IMR-90 (cell line): Measurements from ENCODE around the gene IL17C. TPM values are rescaled to one million over a fixed set of nuclear protein-coding genes. Genes with fewer than 3 reads are reported as not detected.

Experiments
- ATAC-seq: fragments of 200-7000 bp; cut with Tn5 transposase; 2 replicates; pipeline ENCODE4 v1.9.1; 2020; ENCODE audit warnings: low read depth, mild to moderate bottlenecking, moderate library complexity
- BruUV-seq: library from RNA; stranded (reverse); fragments of 400-500 nt; replicated peaks from 2 replicates; lab custom pipeline; 2021; lab: Mats Ljungman, UMichigan
- CTCF ChIA-PET: fragments of 300-600 bp; formaldehyde crosslinking; extraction: SDS; loops from one replicate; lab custom pipeline; 2021; ENCODE audit warnings: antibody characterized with exemption; lab: Yijun Ruan, JAX
- POLR2A ChIA-PET: fragments of 300-600 bp; sonication (Branson Sonifier 250); formaldehyde crosslinking; loops from one replicate; lab custom pipeline; 2022; ENCODE audit warnings: antibody characterized with exemption; ENCODE audit not compliant: unreplicated experiment; lab: Charles Lee
- DNase-seq: peaks from one replicate; pipeline ENCODE4 v3.0.0; 2013
- H2AFZ ChIP-seq: replicated peaks from 2 replicates; pipeline ENCODE3; 2013; ENCODE audit warnings: low read length, mild to moderate bottlenecking; ENCODE audit not compliant: poor library complexity
- H2AK5ac ChIP-seq: 2 replicates; pipeline ENCODE4 v1.6.1; 2013; ENCODE audit warnings: low read depth, low read length, inconsistent platforms
- H2AK9ac ChIP-seq: replicated peaks from 2 replicates; pipeline ENCODE3; 2013; ENCODE audit warnings: mild to moderate bottlenecking, low read depth, low read length, moderate library complexity; ENCODE audit not compliant: poor library complexity
- H2BK120ac ChIP-seq: 2 replicates; pipeline ENCODE4 v1.6.1; 2013; ENCODE audit warnings: low read depth, low read length, inconsistent platforms
- H2BK15ac ChIP-seq: 3 replicates; pipeline ENCODE4 v1.6.1; 2013; ENCODE audit warnings: low read depth, low read length, inconsistent platforms
- H2BK20ac ChIP-seq: 2 replicates; pipeline ENCODE4 v1.6.1; 2013; ENCODE audit warnings: low read depth, mild to moderate bottlenecking, inconsistent platforms, low read length, moderate library complexity
- H2BK5ac ChIP-seq: 2 replicates; pipeline ENCODE4 v1.6.1; 2013; ENCODE audit warnings: mild to moderate bottlenecking, low read depth, low read length, inconsistent platforms; ENCODE audit not compliant: poor library complexity, severe bottlenecking
- H3K14ac ChIP-seq: replicated peaks from 2 replicates; pipeline ENCODE4 v1.6.1; 2013; ENCODE audit warnings: low read depth, low read length, inconsistent platforms
- H3K18ac ChIP-seq: 2 replicates; pipeline ENCODE4 v1.6.1; 2013; ENCODE audit warnings: low read depth, low read length, control low read depth
- H3K23ac ChIP-seq: 2 replicates; pipeline ENCODE4 v1.6.1; 2013; ENCODE audit warnings: low read depth, low read length, inconsistent platforms
- H3K27ac ChIP-seq: 2 replicates; pipeline ENCODE4 v1.5.1; 2013; ENCODE audit warnings: mild to moderate bottlenecking, control low read depth, low read length; ENCODE audit not compliant: insufficient read depth
- H3K27me3 ChIP-seq: 2 replicates; pipeline ENCODE4 v1.6.1; 2013; ENCODE audit warnings: low read length; ENCODE audit not compliant: control insufficient read depth, insufficient read depth
- H3K36me3 ChIP-seq: 2 replicates; pipeline ENCODE4 v1.6.1; 2013; ENCODE audit warnings: low read length, mixed read lengths; ENCODE audit not compliant: control insufficient read depth, insufficient read depth
- H3K4ac ChIP-seq: 2 replicates; pipeline ENCODE4 v1.6.1; 2013; ENCODE audit warnings: low read depth, low read length, inconsistent platforms
- H3K4me1 ChIP-seq: 2 replicates; pipeline ENCODE4 v1.6.1; 2013; ENCODE audit warnings: low read length, mixed read lengths; ENCODE audit not compliant: control insufficient read depth, insufficient read depth
- H3K4me2 ChIP-seq: 2 replicates; pipeline ENCODE4 v1.6.1; 2013; ENCODE audit warnings: low read depth, mild to moderate bottlenecking, control low read depth, low read length, moderate library complexity
- H3K4me3 ChIP-seq: 2 replicates; pipeline ENCODE4 v1.5.1; 2013; ENCODE audit warnings: low read depth, mild to moderate bottlenecking, control low read depth, low read length, moderate library complexity; ENCODE audit not compliant: insufficient read depth
- H3K56ac ChIP-seq: 2 replicates; pipeline ENCODE4 v1.6.1; 2013; ENCODE audit warnings: low read length, inconsistent platforms; ENCODE audit not compliant: insufficient read depth; ENCODE audit errors: extremely low read depth
- H3K79me1 ChIP-seq, 2 experiments: 2 replicates each; pipeline ENCODE4 v1.6.1; 2013; ENCODE audit warnings: low read length in 2 of 2, inconsistent platforms in 1 of 2, low read depth in 1 of 2
- H3K9ac ChIP-seq: 2 replicates; pipeline ENCODE4 v1.6.1; 2013; ENCODE audit warnings: low read depth, low read length, control low read depth
- H3K9me1 ChIP-seq: 2 replicates; pipeline ENCODE4 v1.6.1; 2013; ENCODE audit warnings: low read length, inconsistent platforms; ENCODE audit not compliant: insufficient read depth
- H3K9me3 ChIP-seq: 2 replicates; pipeline ENCODE4 v1.6.1; 2013; ENCODE audit warnings: low read length; ENCODE audit not compliant: control insufficient read depth, insufficient read depth
- H4K20me1 ChIP-seq: 2 replicates; pipeline ENCODE4 v1.6.1; 2013; ENCODE audit warnings: low read length, inconsistent platforms; ENCODE audit not compliant: insufficient read depth
- H4K5ac ChIP-seq: 2 replicates; pipeline ENCODE4 v1.6.1; 2013; ENCODE audit warnings: mild to moderate bottlenecking, low read depth, low read length, control low read depth
- H4K8ac ChIP-seq, 2 experiments: 2 replicates each; pipeline ENCODE4 v1.6.1; 2013; ENCODE audit warnings: low read depth in 2 of 2, low read length in 2 of 2, control low read depth in 1 of 2, inconsistent platforms in 1 of 2
- H4K91ac ChIP-seq: 2 replicates; pipeline ENCODE4 v1.6.1; 2013; ENCODE audit warnings: low read depth, low read length, inconsistent platforms; ENCODE audit not compliant: insufficient read depth
- CHD1 ChIP-seq: IDR thresholded peaks from 2 replicates; pipeline ENCODE4 v1.6.1; 2012; ENCODE audit warnings: low read depth, low read length, improper control_type of control experiment
- FOS ChIP-seq: fragments of 150-350 bp; IDR thresholded peaks from 2 replicates; pipeline ENCODE4 v1.6.1; 2016; ENCODE audit warnings: low read depth, low read length
- MAFK ChIP-seq: IDR thresholded peaks from 2 replicates; pipeline ENCODE4 v1.6.1; 2012; ENCODE audit warnings: low read depth, low read length, improper control_type of control experiment
- MXI1 ChIP-seq: IDR thresholded peaks from 2 replicates; pipeline ENCODE4 v1.6.1; 2012; ENCODE audit warnings: low read depth, mild to moderate bottlenecking, low read length, moderate library complexity, borderline replicate concordance
- NFE2L2 ChIP-seq: fragments of 150-350 bp; IDR thresholded peaks from 2 replicates; pipeline ENCODE4 v1.6.1; 2016; ENCODE audit warnings: low read depth, mild to moderate bottlenecking, low read length
- POLR2A ChIP-seq: IDR thresholded peaks from 2 replicates; pipeline ENCODE4 v1.6.1; 2012; ENCODE audit warnings: mild to moderate bottlenecking, low read depth, low read length
- RAD21 ChIP-seq: IDR thresholded peaks from 2 replicates; pipeline ENCODE4 v1.6.1; 2012; ENCODE audit warnings: low read length, improper control_type of control experiment
- RCOR1 ChIP-seq: IDR thresholded peaks from 2 replicates; pipeline ENCODE4 v1.6.1; 2012; ENCODE audit warnings: mild to moderate bottlenecking, low read length, improper control_type of control experiment; ENCODE audit not compliant: insufficient replicate concordance
- USF2 ChIP-seq: fragments of 150-350 bp; IDR thresholded peaks from 2 replicates; pipeline ENCODE4 v1.6.1; 2017; ENCODE audit warnings: mild to moderate bottlenecking, antibody characterized with exemption, low read length, low read depth
- WGBS, 2 experiments: methylation state at CpG; one replicate each; pipeline versions ENCODE4 v1.1.5 to v1.1.7; 2013; ENCODE audit warnings: missing lambda C conversion rate in 2 of 2; ENCODE audit not compliant: insufficient read length in 1 of 2; ENCODE audit errors: extremely low coverage in 2 of 2; 5-methylcytosine and 5-hydroxymethylcytosine counted together
- dilution Hi-C: fragments of 300-500 bp; cut with HindIII; formaldehyde crosslinking; loops from one replicate; pipeline ENCODE4 v1.14.3; 2018; ENCODE audit warnings: low sequenced_read_pairs; ENCODE audit not compliant: unreplicated experiment
- in situ Hi-C: fragments of 300-500 bp; cut with MboI; formaldehyde crosslinking; loops from 3 replicates; pipeline ENCODE4 v1.14.3; 2019; ENCODE audit warnings: low sequenced_read_pairs, inconsistent platforms, mixed read lengths
- intact Hi-C: fragments of 100-400 bp; cut with micrococcal nuclease; formaldehyde crosslinking; loops from 2 replicates; pipeline ENCODE4 v1.10.0; 2022
- polyA plus RNA-seq, 3 experiments: library from polyadenylated mRNA; depleted of rRNA; stranded (reverse); fragments of >200 nt; gene quantifications; 2 replicates each; pipeline ENCODE4 v1.2.3, GENCODE V29; 2012; ENCODE audit warnings: low replicate concordance in 1 of 3
- total RNA-seq: library from RNA; depleted of rRNA; stranded (reverse); fragments of >200 nt; gene quantifications from 2 replicates; pipeline ENCODE4 v1.2.3, GENCODE V29; 2012

Gene IL17C
- total and polyA plus RNA-seq, 2 of the 4 experiments (the other 2 are of a cell fraction), result 0.09 TPM; not detected in 1

GRCh38 chr16:88634994-88635670, 3.2 kb upstream of the IL17C start:
- CTCF ChIA-PET, result no interaction called here
- H2AFZ ChIP-seq, result peak overlapping the region; percentile 90
- no peak overlapping the region for H2BK5ac ChIP-seq
- in situ Hi-C loops (no loop called here), intact Hi-C loops (no loop called here), dilution Hi-C loops (no loop called here)
- peak overlapping the region; percentile 58; the same call in 1 of the 2 replicates for H2AK5ac ChIP-seq
- H2BK120ac ChIP-seq, result no peak overlapping the region; the same call in 1 of the 2 replicates
- POLR2A ChIA-PET, result no interaction called here
- peaks cover 26% of the 10 kb centered on the region for H3K36me3 ChIP-seq
- no peak overlapping the region for H2BK15ac ChIP-seq
- H4K8ac ChIP-seq, result peak overlapping the region in 1 of 2 experiments; percentile 63; a peak in 1 of 4 replicates
- peaks cover 2% of the 10 kb centered on the region; the same call in 1 of the 2 replicates for H3K9me1 ChIP-seq
- H3K79me1 ChIP-seq, result no peaks in the 10 kb centered on the region
- H4K5ac ChIP-seq, result no peak overlapping the region
- WGBS, 2 experiments, result 75% methylated on average over 9 of the region's 28 CpGs; no CpG with 5 or more reads in 1 of the 2 experiments
- no peak overlapping the region for H2BK20ac ChIP-seq
- no peak overlapping the region for H3K4me3 ChIP-seq
- peak; percentile 18 for ATAC-seq
- peak overlapping the region; percentile 71; the same call in 1 of the 2 replicates for H3K4ac ChIP-seq
- H3K9ac ChIP-seq, result no peak overlapping the region
- TF ChIP-seq POLR2A, result no peak
- TF ChIP-seq USF2, result no peak
- no peak for TF ChIP-seq NFE2L2
- no peak for TF ChIP-seq RAD21
- TF ChIP-seq RCOR1, result no peak
- TF ChIP-seq CHD1, result no peak
- TF ChIP-seq MAFK, result no peak
- no peak for TF ChIP-seq FOS
- no peak for TF ChIP-seq MXI1
- H3K27ac ChIP-seq, result no peak overlapping the region
- peak overlapping the region; percentile 32 for H3K4me2 ChIP-seq
- H3K9me3 ChIP-seq, result no peaks in the 10 kb centered on the region
- DNase-seq, result peak; percentile 22
- H4K20me1 ChIP-seq, result peaks cover 5% of the 10 kb centered on the region; the same call in 1 of the 2 replicates
- H4K91ac ChIP-seq, result no peak overlapping the region; the same call in 1 of the 2 replicates
- peaks cover 23% of the 10 kb centered on the region for H3K27me3 ChIP-seq
- no peak overlapping the region for H3K23ac ChIP-seq
- no peak overlapping the region for H3K18ac ChIP-seq
- H3K4me1 ChIP-seq, result peaks cover 11% of the 10 kb centered on the region
- no peak overlapping the region for H3K56ac ChIP-seq
- no TSS peak for BruUV-seq
- H3K14ac ChIP-seq, result peak overlapping the region; percentile 63; the same call in 1 of the 2 replicates
- H2AK9ac ChIP-seq, result peak overlapping the region; percentile 89
